ENCODE results near the gene ANGPTL5. TPM values are rescaled to one million over a fixed set of nuclear protein-coding genes. Genes with fewer than 3 reads are reported as not detected.

Gene ANGPTL5
- total and polyA plus RNA-seq, 12 donors, result 0.06 to 0.58 (median 0.14) TPM; not detected in 3

GRCh38 chr11:101949680-101950220 is 33.4 kb upstream of the ANGPTL5 start:
- Histone ChIP-seq H3K4me1 (replicated peaks in 1 of 2) (peaks cover 0 to 5% of the 10 kb centered on the region in 2 donors), H3K27ac (no peak overlapping the region)

DNA sequence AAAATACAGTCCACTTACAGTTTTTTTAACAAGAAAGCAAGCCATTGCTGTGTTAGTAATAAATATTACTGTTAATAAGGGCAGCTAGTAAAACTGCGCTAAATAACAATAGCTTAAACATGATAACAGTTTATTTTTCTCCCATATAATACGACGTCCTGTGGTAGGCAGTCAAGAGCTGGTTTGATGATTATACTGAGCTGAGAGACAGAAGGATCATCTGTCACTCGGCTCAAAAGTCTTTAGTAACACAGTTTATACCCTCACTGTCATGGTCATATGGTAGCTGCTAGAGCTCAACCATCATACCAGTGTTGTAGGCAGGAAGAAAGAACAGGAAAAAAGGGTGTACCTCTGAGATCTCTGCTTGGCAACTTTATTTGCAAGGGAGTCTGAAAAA is 29.1 kb upstream of the ANGPTL5 start:
- H3K9me3 ChIP-seq (replicated peaks in 1 of 3), result no peaks in the 10 kb centered on the region
- no peak overlapping the region for H3K27ac ChIP-seq
- TF ChIP-seq POLR2A (IDR thresholded peaks at IDR 0.05), result no peak
- TF ChIP-seq, protein P1, sequence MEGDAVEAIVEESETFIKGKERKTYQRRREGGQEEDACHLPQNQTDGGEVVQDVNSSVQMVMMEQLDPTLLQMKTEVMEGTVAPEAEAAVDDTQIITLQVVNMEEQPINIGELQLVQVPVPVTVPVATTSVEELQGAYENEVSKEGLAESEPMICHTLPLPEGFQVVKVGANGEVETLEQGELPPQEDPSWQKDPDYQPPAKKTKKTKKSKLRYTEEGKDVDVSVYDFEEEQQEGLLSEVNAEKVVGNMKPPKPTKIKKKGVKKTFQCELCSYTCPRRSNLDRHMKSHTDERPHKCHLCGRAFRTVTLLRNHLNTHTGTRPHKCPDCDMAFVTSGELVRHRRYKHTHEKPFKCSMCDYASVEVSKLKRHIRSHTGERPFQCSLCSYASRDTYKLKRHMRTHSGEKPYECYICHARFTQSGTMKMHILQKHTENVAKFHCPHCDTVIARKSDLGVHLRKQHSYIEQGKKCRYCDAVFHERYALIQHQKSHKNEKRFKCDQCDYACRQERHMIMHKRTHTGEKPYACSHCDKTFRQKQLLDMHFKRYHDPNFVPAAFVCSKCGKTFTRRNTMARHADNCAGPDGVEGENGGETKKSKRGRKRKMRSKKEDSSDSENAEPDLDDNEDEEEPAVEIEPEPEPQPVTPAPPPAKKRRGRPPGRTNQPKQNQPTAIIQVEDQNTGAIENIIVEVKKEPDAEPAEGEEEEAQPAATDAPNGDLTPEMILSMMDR (IDR thresholded peaks at IDR 0.05), result no peak
- H3K4me3 ChIP-seq, result no peak overlapping the region
- peaks cover 0 to 13% of the 10 kb centered on the region in 2 donors for H3K4me1 ChIP-seq (replicated peaks in 1 of 2)
- DNase-seq, result no peak
- H3K27me3 ChIP-seq, result no peaks in the 10 kb centered on the region
- H3K36me3 ChIP-seq (replicated peaks in 1 of 2), result no peaks in the 10 kb centered on the region
- WGBS, 4 donors, result 84 to 91% (median 88%) methylated on average over 4 of the region's 4 CpGs
- intact Hi-C loops (cut with DNase I), result no loop called here

More at GRCh38 chr11:101949680-101950220, 33.4 kb upstream of the ANGPTL5 start:
- 67 to 79% (median 70%) methylated on average over 1 of the region's 1 CpG for WGBS, 4 donors
- no peaks in the 10 kb centered on the region for H3K9me3 ChIP-seq (replicated peaks in 1 of 3)
- no peak for DNase-seq
- H3K4me3 ChIP-seq, result no peak overlapping the region
- no peaks in the 10 kb centered on the region for H3K36me3 ChIP-seq (replicated peaks in 1 of 2)
- H3K27me3 ChIP-seq, result no peaks in the 10 kb centered on the region
- intact Hi-C loops (cut with DNase I), result no loop called here
- TF ChIP-seq, protein P1 (IDR thresholded peaks at IDR 0.05), result no peak
- no peak for TF ChIP-seq POLR2A (IDR thresholded peaks at IDR 0.05)

DNA sequence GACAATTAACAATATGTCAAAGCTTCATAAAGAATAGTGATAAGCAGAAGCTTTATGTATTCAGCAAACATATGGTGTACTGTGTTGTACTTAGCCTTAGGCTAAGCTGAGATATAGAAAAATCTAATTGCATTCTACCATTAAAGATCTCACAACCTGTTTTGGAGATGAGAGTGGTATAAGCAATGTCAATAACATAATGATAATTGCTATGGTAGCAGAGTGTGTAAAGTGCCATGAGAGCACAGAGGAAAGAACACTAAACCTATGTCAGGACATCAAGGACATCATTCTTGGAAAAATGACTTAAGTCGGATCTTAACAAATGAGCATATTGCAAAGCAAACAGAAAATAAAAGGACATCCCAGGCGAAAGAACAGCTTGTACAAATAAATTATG is 28.6 kb upstream of the ANGPTL5 start:
- no peak for DNase-seq
- no peak overlapping the region for H3K4me3 ChIP-seq
- H3K27me3 ChIP-seq, result no peaks in the 10 kb centered on the region
- no peaks in the 10 kb centered on the region for H3K9me3 ChIP-seq (replicated peaks in 1 of 3)
- no peak overlapping the region for H3K27ac ChIP-seq
- H3K4me1 ChIP-seq (replicated peaks in 1 of 2), result peaks cover 0 to 13% of the 10 kb centered on the region in 2 donors
- TF ChIP-seq, protein P1 (IDR thresholded peaks at IDR 0.05), result no peak
- no peak for TF ChIP-seq POLR2A (IDR thresholded peaks at IDR 0.05)
- H3K36me3 ChIP-seq (replicated peaks in 1 of 2), result no peaks in the 10 kb centered on the region
- intact Hi-C loops (cut with DNase I), result no loop called here
- 53 to 71% (median 67%) methylated on average over 2 of the region's 2 CpGs for WGBS, 4 donors

- Histone ChIP-seq H3K4me1 (replicated peaks in 1 of 2) (peaks cover 0 to 13% of the 10 kb centered on the region in 2 donors), H3K4me3 (no peak overlapping the region), H3K36me3 (replicated peaks in 1 of 2) (no peaks in the 10 kb centered on the region), H3K27ac (no peak overlapping the region), H3K9me3 (replicated peaks in 1 of 3) (no peaks in the 10 kb centered on the region), H3K27me3 (no peaks in the 10 kb centered on the region)
- intact Hi-C loops (cut with DNase I), result no loop called here
- DNase-seq, result no peak
- TF ChIP-seq, protein P1 (IDR thresholded peaks at IDR 0.05), result no peak
- no peak for TF ChIP-seq POLR2A (IDR thresholded peaks at IDR 0.05)
- 79 to 82% (median 81%) methylated on average over 3 of the region's 3 CpGs for WGBS, 4 donors
Measured at GRCh38 chr11:101940901-101941520, 24.7 kb upstream of the ANGPTL5 start.

Data from adrenal gland (tissue), 12 donors.